NB4 (cell line): ENCODE results near the gene TAP1.

ENCODE experiments used
- DNase-seq: peaks from one replicate; pipeline ENCODE4 v3.0.0; 2010; ENCODE audit warnings: low read depth
- H3K4me3 ChIP-seq: one replicate; pipeline ENCODE4 v1.5.1; 2011; ENCODE audit warnings: mild to moderate bottlenecking, low read depth, low read length, moderate library complexity
- MYC ChIP-seq: IDR thresholded peaks from 2 replicates; pipeline ENCODE4 v1.6.1; 2011; ENCODE audit warnings: low read depth, low read length
- POLR2A ChIP-seq: IDR thresholded peaks from 2 replicates; pipeline ENCODE4 v1.6.1; 2011; ENCODE audit warnings: mild to moderate bottlenecking; ENCODE audit not compliant: insufficient read length; ENCODE audit errors: extremely low read depth
- TF ChIP-seq, protein P1 (sequence below): IDR thresholded peaks from one replicate; pipeline ENCODE4 v1.5.1; 2012; ENCODE audit warnings: low read depth, low read length
- TF ChIP-seq, protein P2 (sequence below): IDR thresholded peaks from 2 replicates; pipeline ENCODE4 v1.6.1; 2011; ENCODE audit warnings: low read depth, low read length

Gene TAP1

DNA sequence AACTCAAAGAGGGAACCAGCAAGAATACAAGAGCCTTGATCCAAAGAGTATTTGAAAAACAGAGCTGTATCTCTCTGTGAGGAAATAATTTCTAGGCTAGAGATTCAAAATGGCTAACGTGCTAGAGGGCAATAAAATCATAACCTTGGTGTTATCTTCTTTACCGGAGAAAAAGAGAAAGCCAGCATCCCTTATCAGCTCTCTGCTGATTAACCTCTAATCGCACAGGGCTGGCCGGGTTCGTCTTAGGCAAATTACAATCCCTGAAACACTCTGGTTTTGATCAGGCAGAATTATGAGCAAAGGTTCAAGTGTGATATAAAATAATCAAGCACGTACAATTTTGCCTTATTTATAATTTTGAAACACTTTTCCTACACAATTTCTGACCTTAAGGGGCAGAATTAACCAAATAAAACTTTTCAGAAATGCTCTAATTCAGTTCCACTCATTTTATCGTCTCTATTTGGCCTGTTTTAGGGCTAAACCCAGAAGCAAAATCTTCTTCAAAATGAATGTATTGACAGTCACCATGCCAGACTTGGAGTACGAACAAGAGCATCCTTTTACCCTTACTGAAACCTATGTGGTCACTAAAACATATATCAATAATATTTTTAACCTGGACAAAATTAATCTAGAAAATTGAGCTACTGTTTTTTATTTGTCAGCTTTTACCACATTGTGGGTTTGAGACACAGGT, 14.2 kb upstream of the TAP1 start:
- TF ChIP-seq MYC: no peak
- TF ChIP-seq, protein P1, sequence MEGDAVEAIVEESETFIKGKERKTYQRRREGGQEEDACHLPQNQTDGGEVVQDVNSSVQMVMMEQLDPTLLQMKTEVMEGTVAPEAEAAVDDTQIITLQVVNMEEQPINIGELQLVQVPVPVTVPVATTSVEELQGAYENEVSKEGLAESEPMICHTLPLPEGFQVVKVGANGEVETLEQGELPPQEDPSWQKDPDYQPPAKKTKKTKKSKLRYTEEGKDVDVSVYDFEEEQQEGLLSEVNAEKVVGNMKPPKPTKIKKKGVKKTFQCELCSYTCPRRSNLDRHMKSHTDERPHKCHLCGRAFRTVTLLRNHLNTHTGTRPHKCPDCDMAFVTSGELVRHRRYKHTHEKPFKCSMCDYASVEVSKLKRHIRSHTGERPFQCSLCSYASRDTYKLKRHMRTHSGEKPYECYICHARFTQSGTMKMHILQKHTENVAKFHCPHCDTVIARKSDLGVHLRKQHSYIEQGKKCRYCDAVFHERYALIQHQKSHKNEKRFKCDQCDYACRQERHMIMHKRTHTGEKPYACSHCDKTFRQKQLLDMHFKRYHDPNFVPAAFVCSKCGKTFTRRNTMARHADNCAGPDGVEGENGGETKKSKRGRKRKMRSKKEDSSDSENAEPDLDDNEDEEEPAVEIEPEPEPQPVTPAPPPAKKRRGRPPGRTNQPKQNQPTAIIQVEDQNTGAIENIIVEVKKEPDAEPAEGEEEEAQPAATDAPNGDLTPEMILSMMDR: no peak
- no peak for TF ChIP-seq POLR2A
- TF ChIP-seq, protein P2, sequence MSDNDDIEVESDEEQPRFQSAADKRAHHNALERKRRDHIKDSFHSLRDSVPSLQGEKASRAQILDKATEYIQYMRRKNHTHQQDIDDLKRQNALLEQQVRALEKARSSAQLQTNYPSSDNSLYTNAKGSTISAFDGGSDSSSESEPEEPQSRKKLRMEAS: no peak
- DNase-seq: no peak
- H3K4me3 ChIP-seq: no peak overlapping the region

DNA sequence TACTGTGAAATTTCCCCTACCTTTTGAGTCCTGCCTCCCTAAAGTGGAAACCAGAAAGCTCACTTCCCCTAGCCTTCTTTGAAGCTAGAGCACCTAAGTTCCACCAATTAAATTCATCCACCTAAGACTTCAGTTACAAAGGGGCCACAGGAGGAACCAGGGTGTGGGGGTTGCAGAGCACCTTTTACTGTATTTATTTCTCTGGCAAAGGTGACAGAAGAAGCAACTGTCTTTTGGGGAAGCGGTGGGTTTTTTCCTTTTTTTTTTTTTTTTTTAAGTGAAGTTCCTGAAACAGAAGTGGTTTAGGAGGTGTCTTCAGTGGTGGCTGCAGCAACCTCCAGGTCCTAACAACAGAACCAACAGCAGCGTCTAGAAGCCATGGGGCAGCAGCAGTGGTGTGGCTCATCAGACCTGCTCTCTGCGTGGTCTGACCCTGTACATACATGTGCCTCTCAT, 13.5 kb upstream of the TAP1 start:
- H3K4me3 ChIP-seq: no peak overlapping the region
- peak; percentile 28 for DNase-seq
- TF ChIP-seq POLR2A: no peak
- TF ChIP-seq, protein P1: no peak
- TF ChIP-seq, protein P2: no peak
- no peak for TF ChIP-seq MYC

DNA sequence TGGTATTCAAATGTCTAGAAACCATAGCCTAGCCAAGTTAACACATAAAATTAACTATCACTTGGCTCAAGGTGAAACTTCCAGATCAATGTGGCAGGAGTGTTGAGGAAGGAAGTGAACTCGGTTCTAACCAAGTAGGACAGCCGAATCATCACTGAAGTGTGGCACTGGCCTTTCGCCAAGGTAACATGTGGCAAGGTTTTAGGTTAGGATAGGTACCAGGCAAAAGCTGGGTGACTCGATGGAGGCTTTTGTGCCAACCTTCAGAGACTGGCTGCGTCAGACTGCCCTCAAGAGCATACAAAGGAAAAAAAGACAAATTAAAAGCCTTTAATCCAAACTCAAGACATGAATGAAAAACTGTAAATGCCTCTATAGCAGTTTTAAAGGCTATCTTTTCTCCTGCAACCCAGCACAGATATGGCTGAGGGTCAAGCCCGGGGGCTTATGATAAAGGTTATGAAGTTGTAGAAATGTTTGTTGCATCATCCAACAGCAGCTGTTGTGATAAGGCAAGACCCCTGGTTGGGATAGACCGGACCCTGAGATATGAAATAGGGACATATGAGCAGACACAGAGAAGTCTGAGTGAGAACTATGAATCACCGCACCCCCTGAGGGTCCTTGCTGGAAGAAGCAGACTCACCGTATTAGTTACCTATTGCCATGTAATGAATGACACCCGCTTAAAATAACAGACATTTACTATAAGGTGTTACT, 12.4 kb upstream of the TAP1 start:
- TF ChIP-seq POLR2A (no peak), MYC (no peak)
- TF ChIP-seq, protein P1: no peak
- TF ChIP-seq, protein P2: no peak
- H3K4me3 ChIP-seq: no peak overlapping the region
- DNase-seq: no peak

DNA sequence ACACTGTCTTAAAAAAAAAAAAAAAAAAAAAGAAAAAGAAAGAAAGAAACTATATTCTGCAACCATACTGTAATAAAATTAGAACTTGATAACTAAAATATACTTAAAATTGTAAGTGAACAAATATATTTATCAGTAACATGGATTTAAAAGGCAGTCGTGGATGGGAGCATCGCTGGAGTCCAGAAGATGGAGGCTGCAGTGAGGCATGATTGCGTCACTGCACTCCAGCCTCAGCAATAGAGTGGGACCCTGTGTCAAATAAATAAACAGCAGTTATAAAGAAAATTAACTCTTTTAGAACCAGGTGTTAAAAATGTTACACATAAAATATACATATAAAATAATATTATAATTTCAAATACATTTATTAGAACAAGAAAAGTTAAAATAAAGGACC, 9.2 kb upstream of the TAP1 start:
- TF ChIP-seq, protein P1: no peak
- no peak for TF ChIP-seq MYC
- TF ChIP-seq POLR2A: no peak
- TF ChIP-seq, protein P2: no peak
- DNase-seq: peak; percentile 30
- H3K4me3 ChIP-seq: no peak overlapping the region

DNA sequence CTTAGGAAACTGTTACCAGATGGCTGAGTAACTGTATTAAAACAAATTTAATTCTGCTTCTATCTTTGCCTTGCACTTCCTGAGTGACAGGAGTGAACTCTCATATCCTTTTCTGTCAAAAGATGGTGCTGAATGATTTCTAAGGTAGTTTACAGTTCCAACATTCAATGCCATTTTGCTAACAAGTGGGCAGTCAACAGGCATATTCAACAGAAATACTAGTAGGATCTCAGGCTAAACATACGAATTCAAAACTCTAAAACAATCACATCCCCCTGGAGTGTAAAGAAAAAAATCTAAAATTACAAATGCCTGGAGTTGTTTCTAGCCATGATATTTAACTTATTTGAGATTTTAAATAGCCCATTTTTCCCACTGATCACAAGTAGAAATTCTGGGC, 7.2 kb upstream of the TAP1 start:
- no peak for DNase-seq
- no peak overlapping the region for H3K4me3 ChIP-seq
- no peak for TF ChIP-seq POLR2A
- TF ChIP-seq, protein P2: no peak
- TF ChIP-seq, protein P1: no peak
- no peak for TF ChIP-seq MYC
